ENCODE measurements around the gene MAPK4.

MAPK4 gene

GRCh38 chr18:50619861-50620275 is 60.0 kb downstream of the MAPK4 start:
- Histone ChIP-seq H3K9ac (ENCODE audit: low read length) (no peak overlapping the region), H3K4me3 (ENCODE audit: insufficient read depth, low read length, poor library complexity, severe bottlenecking) (no peak overlapping the region), H2AFZ (ENCODE audit: low read depth, low read length, severe bottlenecking) (no peak overlapping the region), H3K9me3 (ENCODE audit: insufficient read depth, low read length) (no peaks in the 10 kb centered on the region), H3K27me3 (ENCODE audit: low read length) (no peaks in the 10 kb centered on the region), H3K9me2 (replicated peaks; ENCODE audit: insufficient read depth, low read length) (no peaks in the 10 kb centered on the region), H4K20me1 (ENCODE audit: low read depth, low read length) (no peaks in the 10 kb centered on the region), H3K4me2 (ENCODE audit: low read depth, low read length, poor library complexity, severe bottlenecking) (no peak overlapping the region), H3K79me2 (ENCODE audit: insufficient read depth, low read length) (no peaks in the 10 kb centered on the region), H3K36me3 (ENCODE audit: low read length) (no peaks in the 10 kb centered on the region), H3F3A (ENCODE audit: insufficient read depth) (no peaks in the 10 kb centered on the region), H3K27ac (ENCODE audit: low read depth, low read length) (no peak overlapping the region)
- no peak for TF ChIP-seq EZH2phosphoT487 (conservative IDR thresholded peaks at IDR 0.05; ENCODE audit: low read length)
- TF ChIP-seq CTCF (IDR thresholded peaks at IDR 0.05; ENCODE audit: insufficient read depth, low read length, poor library complexity, severe bottlenecking) = no peak

- H3K79me2 ChIP-seq (ENCODE audit: insufficient read depth, low read length) = no peaks in the 10 kb centered on the region
- no peak overlapping the region for H2AFZ ChIP-seq (ENCODE audit: low read depth, low read length, severe bottlenecking)
- no peak overlapping the region for H3K4me2 ChIP-seq (ENCODE audit: low read depth, low read length, poor library complexity, severe bottlenecking)
- H3K9ac ChIP-seq (ENCODE audit: low read length) = no peak overlapping the region
- no peak overlapping the region for H3K4me3 ChIP-seq (ENCODE audit: insufficient read depth, low read length, poor library complexity, severe bottlenecking)
- H3K27ac ChIP-seq (ENCODE audit: low read depth, low read length) = no peak overlapping the region
- no peaks in the 10 kb centered on the region for H3K9me3 ChIP-seq (ENCODE audit: insufficient read depth, low read length)
- H3F3A ChIP-seq (ENCODE audit: insufficient read depth) = no peaks in the 10 kb centered on the region
- H3K36me3 ChIP-seq (ENCODE audit: low read length) = no peaks in the 10 kb centered on the region
- no peaks in the 10 kb centered on the region for H3K27me3 ChIP-seq (ENCODE audit: low read length)
- H4K20me1 ChIP-seq (ENCODE audit: low read depth, low read length) = no peaks in the 10 kb centered on the region
- H3K9me2 ChIP-seq (replicated peaks; ENCODE audit: insufficient read depth, low read length) = no peaks in the 10 kb centered on the region
- TF ChIP-seq CTCF (IDR thresholded peaks at IDR 0.05; ENCODE audit: insufficient read depth, low read length, poor library complexity, severe bottlenecking) = no peak
- no peak for TF ChIP-seq EZH2phosphoT487 (conservative IDR thresholded peaks at IDR 0.05; ENCODE audit: low read length)
These were observed 60.4 kb downstream of the MAPK4 start for GRCh38 chr18:50620319-50620718.

GRCh38 chr18:50621366-50621765 is 61.5 kb downstream of the MAPK4 start:
- Histone ChIP-seq H3K9me2 (replicated peaks; ENCODE audit: insufficient read depth, low read length) (no peaks in the 10 kb centered on the region), H3K9ac (ENCODE audit: low read length) (no peak overlapping the region)

More at GRCh38 chr18:50621366-50621765, 61.5 kb downstream of the MAPK4 start:
- H2AFZ ChIP-seq (ENCODE audit: low read depth, low read length, severe bottlenecking) = no peak overlapping the region
- no peak overlapping the region for H3K4me3 ChIP-seq (ENCODE audit: insufficient read depth, low read length, poor library complexity, severe bottlenecking)
- no peaks in the 10 kb centered on the region for H3K27me3 ChIP-seq (ENCODE audit: low read length)
- H3K36me3 ChIP-seq (ENCODE audit: low read length) = no peaks in the 10 kb centered on the region
- H3K27ac ChIP-seq (ENCODE audit: low read depth, low read length) = no peak overlapping the region
- H3F3A ChIP-seq (ENCODE audit: insufficient read depth) = no peaks in the 10 kb centered on the region
- no peaks in the 10 kb centered on the region for H3K79me2 ChIP-seq (ENCODE audit: insufficient read depth, low read length)
- no peak overlapping the region for H3K4me2 ChIP-seq (ENCODE audit: low read depth, low read length, poor library complexity, severe bottlenecking)
- no peaks in the 10 kb centered on the region for H3K9me3 ChIP-seq (ENCODE audit: insufficient read depth, low read length)
- TF ChIP-seq EZH2phosphoT487 (conservative IDR thresholded peaks at IDR 0.05; ENCODE audit: low read length) = no peak
- TF ChIP-seq CTCF (IDR thresholded peaks at IDR 0.05; ENCODE audit: insufficient read depth, low read length, poor library complexity, severe bottlenecking) = no peak
- no peaks in the 10 kb centered on the region for H4K20me1 ChIP-seq (ENCODE audit: low read depth, low read length)

Data from SU-DHL-6 (cell line).